PFSK-1 (cell line): ENCODE data around the gene EFNA5.

Source experiments
- FOXP2 ChIP-seq: optimal IDR thresholded peaks from 2 replicates; pipeline ENCODE3; 2011; ENCODE audit warnings: borderline replicate concordance, control low read depth, inconsistent platforms; ENCODE audit not compliant: insufficient read depth; ENCODE audit errors: extremely low read length, extremely low read depth
- POLR2AphosphoS5 ChIP-seq: IDR thresholded peaks from 2 replicates; pipeline ENCODE4 v1.6.1; 2012; ENCODE audit warnings: low read depth, mild to moderate bottlenecking, control low read depth, low read length, moderate library complexity
- SIN3A ChIP-seq: IDR thresholded peaks from 2 replicates; pipeline ENCODE4 v1.6.1; 2012; ENCODE audit warnings: mild to moderate bottlenecking, low read length, moderate library complexity, borderline replicate concordance; ENCODE audit not compliant: insufficient read depth
- TAF1 ChIP-seq: IDR thresholded peaks from 2 replicates; pipeline ENCODE4 v1.6.1; 2012; ENCODE audit warnings: low read length, control low read depth, borderline replicate concordance; ENCODE audit not compliant: insufficient read depth
- TF ChIP-seq, protein P1 (sequence below), 2 experiments: IDR thresholded peaks; 2 replicates each; pipeline versions ENCODE4 v1.6.1 to v1.8.0; 2011 to 2012; ENCODE audit warnings: low read depth in 2 of 2, low read length in 2 of 2, control low read depth in 1 of 2, inconsistent platforms in 1 of 2, mild to moderate bottlenecking in 1 of 2, moderate library complexity in 1 of 2; ENCODE audit not compliant: insufficient read depth in 1 of 2

Gene EFNA5

DNA sequence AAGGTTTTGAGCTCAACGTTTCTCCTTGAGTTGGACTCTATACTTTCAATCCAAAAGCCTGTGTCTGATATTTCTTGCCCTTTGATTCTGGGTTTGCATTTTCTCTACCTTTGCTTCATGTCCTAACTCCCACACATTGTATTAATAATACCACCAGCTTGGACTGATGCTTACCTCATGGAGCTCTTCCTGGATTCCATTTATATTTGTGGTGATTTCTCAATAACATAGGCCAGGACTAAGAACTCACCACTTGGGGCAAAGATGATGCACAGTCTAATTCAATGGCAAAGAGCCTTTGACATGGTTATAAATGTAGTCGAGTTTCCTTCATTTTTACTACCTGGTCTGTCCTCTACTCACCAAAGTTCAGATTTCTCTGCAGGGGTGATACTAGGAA is 27.5 kb upstream of the EFNA5 start:
- TF ChIP-seq, protein P1, sequence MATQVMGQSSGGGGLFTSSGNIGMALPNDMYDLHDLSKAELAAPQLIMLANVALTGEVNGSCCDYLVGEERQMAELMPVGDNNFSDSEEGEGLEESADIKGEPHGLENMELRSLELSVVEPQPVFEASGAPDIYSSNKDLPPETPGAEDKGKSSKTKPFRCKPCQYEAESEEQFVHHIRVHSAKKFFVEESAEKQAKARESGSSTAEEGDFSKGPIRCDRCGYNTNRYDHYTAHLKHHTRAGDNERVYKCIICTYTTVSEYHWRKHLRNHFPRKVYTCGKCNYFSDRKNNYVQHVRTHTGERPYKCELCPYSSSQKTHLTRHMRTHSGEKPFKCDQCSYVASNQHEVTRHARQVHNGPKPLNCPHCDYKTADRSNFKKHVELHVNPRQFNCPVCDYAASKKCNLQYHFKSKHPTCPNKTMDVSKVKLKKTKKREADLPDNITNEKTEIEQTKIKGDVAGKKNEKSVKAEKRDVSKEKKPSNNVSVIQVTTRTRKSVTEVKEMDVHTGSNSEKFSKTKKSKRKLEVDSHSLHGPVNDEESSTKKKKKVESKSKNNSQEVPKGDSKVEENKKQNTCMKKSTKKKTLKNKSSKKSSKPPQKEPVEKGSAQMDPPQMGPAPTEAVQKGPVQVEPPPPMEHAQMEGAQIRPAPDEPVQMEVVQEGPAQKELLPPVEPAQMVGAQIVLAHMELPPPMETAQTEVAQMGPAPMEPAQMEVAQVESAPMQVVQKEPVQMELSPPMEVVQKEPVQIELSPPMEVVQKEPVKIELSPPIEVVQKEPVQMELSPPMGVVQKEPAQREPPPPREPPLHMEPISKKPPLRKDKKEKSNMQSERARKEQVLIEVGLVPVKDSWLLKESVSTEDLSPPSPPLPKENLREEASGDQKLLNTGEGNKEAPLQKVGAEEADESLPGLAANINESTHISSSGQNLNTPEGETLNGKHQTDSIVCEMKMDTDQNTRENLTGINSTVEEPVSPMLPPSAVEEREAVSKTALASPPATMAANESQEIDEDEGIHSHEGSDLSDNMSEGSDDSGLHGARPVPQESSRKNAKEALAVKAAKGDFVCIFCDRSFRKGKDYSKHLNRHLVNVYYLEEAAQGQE (IDR thresholded peaks at IDR 0.05; ENCODE audit: insufficient read depth in 1 of 2, low read depth in 2 of 2, low read length in 2 of 2), result no peak
- no peak for TF ChIP-seq POLR2AphosphoS5
- TF ChIP-seq SIN3A, result no peak
- TF ChIP-seq FOXP2, result no peak
- TF ChIP-seq TAF1, result no peak

DNA sequence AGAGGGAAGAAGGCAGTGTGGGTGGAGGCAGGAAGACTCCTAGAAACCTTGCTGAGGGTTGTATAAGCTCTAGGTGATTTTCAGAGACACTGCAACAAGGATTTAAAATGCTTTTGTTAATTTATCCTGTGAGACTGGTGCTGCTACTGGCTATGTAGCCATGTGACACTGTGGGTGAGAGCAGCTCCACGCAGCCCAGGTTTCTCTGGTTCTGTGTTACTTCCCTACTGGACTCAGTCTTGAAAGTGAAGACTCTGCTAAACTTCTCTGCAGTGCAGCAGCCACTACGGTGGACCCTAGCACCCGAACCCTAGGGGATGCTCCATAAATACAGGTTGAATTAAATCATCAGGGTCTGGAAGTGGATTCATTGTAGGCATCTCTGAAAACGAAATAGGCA is 25.8 kb upstream of the EFNA5 start:
- no peak for TF ChIP-seq FOXP2
- TF ChIP-seq POLR2AphosphoS5, result no peak
- no peak for TF ChIP-seq SIN3A
- TF ChIP-seq TAF1, result no peak
- TF ChIP-seq, protein P1 (IDR thresholded peaks at IDR 0.05; ENCODE audit: insufficient read depth in 1 of 2, low read depth in 2 of 2, low read length in 2 of 2), result no peak

DNA sequence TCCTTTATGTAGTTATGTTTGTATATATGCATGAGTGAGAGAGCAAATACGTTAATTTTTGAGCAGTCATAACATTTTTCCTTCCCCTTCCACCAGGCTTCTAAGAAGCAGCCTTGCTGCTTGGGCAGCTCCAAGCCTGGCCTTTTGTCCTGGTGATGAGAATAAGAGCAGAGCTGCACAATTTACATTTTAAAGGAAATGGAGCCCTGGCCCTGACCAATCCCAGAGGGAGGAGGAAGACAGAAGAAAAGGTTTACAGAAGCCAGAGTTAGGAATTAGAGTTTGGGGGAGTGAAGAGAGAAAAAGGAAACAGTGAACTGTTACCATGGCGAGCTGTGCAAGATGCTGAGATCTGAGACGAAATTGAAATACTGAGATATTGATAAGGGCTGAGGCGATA is 25.3 kb upstream of the EFNA5 start:
- TF ChIP-seq FOXP2 (no peak), SIN3A (no peak), TAF1 (no peak), POLR2AphosphoS5 (no peak)
- TF ChIP-seq, protein P1 (IDR thresholded peaks at IDR 0.05; ENCODE audit: insufficient read depth in 1 of 2, low read depth in 2 of 2, low read length in 2 of 2), result no peak

DNA sequence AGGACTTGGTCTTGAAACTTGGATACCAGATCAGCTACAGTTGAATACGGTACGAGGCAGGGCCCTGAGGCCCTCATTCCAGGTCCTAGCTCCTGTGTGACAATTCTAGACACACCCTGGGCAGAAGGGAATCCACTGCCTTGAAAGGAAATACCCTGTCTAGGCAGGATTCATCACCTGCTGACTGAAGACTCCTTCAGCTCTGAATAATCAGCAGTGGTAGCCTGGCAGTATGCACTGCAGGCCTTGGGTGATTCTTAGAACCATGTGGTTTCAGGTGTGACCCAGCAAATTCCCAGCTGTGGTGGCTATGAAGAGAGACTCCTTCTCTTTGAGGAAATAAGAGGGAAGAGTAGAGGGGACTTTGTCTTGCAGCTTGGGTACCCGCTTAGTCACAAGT is 17.2 kb upstream of the EFNA5 start:
- TF ChIP-seq FOXP2 (no peak), POLR2AphosphoS5 (no peak), SIN3A (no peak)

DNA sequence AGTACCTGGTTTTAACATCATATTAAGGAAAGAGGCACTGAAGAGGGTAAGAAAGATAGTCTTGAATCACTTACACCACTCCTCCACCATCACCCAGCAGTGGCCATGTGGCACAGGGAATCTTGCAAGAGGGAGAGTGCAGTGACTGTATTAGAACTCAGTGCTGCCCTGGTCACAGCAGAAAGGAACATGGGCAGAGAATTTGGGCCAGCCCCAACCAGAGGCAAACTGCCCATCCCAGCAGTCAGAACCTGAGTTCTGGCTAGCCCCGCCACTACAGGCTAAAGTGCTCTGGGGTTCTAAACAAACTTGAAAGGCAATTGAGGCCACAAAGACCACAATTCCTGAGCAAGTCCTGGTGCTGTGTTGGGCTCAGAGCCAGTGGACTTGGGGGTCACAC is 16.7 kb upstream of the EFNA5 start:
- TF ChIP-seq, protein P1 (IDR thresholded peaks at IDR 0.05; ENCODE audit: insufficient read depth in 1 of 2, low read depth in 2 of 2, low read length in 2 of 2), result no peak
- TF ChIP-seq FOXP2 (no peak), POLR2AphosphoS5 (no peak), TAF1 (no peak), SIN3A (no peak)
